HG03558 (cell line): Measurements from ENCODE around the gene USP53.
A peak's percentile ranks its signal among the peaks of the same experiment; 100 is the strongest.
"Not testable (repeated sequence)": the region's sequence is repeated elsewhere in the genome, so short reads cannot be mapped to it uniquely, and the experiment has no call there.

Experiments used
- ATAC-seq: cut with Tn5 transposase; IDR thresholded peaks from one replicate; pipeline ENCODE4 v1.9.1; 2021; ENCODE audit warnings: moderate number of reproducible peaks; ENCODE audit not compliant: unreplicated experiment; ENCODE audit errors: extremely low read depth

The USP53 gene

DNA sequence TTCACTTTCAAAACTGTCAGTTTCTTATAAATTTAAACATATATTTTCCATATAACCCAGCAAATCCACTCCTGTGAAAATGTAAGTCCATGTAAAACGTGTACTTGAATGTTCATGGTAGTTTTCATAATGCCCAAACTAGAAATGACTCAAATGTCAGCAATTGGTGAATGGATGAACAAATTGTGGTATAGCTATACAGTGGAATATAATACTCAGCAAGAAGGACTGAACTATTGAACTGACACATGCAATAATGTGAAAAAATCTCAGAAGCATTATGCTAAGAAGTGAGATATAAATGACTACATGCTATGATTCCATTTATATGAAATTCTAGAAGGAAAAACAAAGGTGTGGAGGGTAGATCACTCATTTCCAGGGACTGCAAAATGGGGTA lies 52.2 kb downstream of the USP53 start:
- ATAC-seq, result no peak

DNA sequence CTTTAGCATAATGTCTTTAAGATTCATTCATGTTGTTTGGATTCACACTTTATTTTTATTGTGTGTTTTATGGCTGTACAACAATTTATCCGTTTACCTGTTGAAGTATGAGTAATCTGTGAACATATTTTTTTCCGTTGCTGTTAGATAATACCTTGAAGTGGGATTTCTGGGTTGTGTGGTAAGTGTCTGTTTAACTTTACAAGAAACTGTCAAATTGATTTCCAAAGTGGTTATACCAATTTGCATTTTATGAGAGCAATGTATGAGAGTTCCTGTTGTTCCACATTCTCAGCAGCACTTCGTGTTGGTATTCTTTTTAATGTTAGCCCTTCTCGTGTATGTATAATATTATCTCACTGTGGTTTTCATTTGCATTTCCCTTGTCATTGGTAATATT lies 53.6 kb downstream of the USP53 start:
- ATAC-seq, result no peak

DNA sequence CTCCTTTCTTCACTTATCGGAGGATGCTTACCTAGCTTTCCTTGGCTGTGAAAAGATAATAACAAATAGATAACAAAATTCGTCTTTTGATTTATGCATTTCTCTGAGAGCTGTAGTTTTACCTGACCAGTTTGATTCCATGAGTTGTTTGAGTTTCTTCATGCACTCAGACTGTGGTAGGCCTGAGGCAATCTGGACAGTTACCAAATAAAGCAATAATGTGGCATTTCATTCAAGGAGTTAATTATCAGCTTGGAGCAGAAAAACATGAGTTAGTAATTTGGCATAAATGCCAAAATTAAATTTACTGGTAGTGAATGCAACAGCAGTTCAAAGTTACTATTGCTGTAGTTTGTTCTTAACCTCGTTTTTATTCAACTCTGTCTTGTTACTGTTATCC lies 56.0 kb downstream of the USP53 start:
- ATAC-seq, result no peak

DNA sequence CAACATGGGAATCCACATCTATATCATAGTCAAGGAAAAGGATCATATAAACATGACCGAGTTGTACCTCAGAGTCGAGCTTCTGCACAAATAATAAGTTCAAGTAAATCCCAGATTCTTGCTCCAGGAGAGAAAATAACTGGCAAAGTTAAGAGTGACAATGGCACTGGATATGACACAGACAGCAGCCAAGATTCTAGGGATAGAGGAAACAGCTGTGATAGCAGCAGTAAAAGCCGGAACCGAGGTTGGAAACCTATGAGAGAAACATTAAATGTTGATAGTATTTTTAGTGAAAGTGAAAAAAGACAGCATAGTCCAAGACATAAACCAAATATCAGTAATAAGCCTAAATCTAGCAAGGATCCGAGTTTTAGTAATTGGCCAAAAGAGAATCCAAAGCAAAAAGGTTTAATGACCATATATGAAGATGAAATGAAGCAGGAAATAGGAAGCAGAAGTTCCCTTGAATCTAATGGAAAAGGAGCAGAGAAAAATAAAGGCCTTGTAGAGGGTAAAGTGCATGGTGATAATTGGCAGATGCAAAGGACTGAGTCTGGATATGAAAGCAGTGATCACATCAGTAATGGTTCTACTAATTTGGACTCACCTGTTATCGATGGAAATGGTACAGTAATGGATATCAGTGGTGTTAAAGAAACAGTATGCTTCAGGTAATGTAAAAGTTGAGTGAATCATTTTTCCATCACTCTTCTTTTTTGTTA lies 59.0 kb downstream of the USP53 start:
- ATAC-seq, result no peak

DNA sequence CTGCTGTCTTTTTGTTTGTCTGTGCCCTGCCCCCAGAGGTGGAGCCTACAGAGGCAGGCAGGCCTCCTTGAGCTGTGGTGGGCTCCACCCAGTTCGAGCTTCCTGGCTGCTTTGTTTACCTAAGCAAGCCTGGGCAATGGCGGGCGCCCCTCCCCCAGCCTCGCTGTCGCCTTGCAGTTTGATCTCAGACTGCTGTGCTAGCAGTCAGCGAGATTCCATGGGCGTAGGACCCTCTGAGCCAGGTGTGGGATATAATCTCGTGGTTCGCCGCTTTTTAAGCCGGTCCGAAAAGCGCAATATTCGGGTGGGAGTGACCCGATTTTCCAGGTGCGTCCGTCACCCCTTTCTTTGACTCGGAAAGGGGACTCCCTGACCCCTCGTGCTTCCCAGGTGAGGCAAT lies 67.0 kb downstream of the USP53 start:
- not testable (repeated sequence) for ATAC-seq

DNA sequence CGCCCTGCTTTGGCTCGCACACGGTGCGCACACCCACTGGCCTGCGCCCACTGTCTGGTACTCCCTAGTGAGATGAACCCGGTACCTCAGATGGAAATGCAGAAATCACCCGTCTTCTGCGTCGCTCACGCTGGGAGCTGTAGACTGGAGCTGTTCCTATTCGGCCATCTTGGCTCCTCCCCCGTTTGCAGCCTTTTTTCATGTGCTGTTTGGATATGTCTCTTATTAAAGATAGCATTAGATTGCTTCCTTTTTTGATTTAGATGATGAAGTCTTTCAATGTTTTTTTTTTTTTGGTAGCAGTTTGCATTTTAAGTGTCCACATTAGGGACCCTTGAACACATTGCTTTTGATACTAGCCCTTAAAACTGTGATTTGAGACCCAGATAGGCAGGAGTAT lies 67.4 kb downstream of the USP53 start:
- ATAC-seq, result not testable (repeated sequence)

DNA sequence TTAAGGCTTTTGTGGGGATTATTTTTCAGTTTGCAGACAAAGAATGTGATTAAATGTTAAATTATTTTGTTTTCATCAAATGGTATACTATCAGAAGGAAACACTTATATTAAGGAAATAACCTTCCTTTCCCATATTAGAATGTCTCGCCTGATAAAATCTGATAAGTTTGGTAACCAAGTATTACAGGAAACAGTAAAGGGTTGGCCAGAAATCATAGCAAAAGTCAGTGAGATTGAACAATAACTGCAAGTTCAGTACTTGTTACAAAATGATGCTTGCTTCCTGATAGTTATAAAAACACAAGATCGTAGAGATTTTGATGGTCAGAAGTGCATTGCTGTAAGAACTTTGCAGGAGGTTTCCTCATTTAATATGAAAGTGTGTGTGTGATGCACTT lies 68.9 kb downstream of the USP53 start:
- ATAC-seq, result no peak

DNA sequence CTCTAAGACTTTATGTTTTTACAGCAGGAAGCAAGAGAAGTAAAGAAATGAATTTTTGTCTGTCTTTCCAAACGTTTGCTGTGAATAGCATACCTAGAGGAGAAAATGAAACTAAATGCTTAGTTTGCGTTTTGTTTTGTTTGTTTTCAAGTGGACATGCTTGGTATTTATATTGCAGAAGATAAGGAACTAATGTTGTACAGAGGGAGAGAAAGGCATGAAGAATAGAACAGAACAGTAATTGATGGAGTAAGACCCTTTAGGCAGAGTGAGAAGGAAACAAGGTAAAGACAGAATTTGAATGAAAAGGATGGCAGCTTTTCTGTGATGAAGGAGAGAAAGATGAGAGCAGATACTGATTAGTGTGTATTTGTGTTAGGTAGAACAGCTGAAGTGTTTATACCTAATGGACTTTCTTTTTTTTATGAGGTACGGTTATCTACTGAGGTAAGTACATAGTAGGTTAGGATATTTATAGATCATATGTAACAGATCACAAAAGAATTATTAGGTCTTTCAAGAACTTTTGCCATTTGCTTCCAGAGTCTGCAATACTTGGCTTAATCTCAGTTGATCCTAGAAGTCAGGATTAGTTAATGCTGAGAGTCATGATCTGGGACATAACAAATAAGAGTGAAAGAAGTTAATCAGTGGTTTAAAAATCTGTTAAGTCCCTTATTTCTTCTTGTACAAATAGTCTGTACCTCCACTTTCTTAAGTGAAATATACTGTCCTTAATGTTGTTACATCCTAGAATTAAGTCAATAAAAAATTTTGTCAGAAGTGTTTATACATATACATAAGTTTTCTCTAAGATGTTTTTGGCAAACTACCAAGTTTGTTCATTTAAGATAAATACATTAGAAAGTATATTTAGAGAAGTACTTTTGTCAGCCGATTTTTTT lies 72.6 kb downstream of the USP53 start:
- peak; percentile 54 for ATAC-seq

DNA sequence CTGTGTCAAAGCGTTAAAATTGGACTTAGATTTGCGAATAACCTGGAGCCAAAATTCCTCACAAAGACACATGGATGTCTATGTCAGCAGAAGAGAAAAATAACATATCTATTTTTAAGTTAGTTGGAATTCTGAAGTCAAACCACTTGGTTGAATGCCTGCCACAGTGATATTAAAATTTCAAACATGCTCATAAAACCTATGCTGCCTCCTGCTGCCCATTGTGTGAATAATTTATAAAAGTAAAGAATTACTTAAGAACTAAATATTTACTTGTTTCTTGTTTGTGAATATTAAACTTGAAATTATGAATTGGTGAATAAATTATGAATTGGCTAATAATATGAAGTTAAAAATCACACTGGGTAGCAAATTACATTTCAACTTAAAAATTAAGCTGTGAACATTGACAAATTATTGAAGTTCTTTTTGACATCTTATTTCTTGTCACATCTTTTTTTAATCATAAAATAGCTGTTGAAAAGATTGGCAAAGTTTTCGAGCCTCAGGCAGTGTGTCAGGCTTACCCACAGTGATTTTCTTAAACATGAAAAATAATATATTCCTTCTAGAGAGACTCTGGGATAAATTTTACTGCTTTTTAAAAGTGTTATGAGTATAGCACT lies 74.0 kb downstream of the USP53 start:
- no peak for ATAC-seq

DNA sequence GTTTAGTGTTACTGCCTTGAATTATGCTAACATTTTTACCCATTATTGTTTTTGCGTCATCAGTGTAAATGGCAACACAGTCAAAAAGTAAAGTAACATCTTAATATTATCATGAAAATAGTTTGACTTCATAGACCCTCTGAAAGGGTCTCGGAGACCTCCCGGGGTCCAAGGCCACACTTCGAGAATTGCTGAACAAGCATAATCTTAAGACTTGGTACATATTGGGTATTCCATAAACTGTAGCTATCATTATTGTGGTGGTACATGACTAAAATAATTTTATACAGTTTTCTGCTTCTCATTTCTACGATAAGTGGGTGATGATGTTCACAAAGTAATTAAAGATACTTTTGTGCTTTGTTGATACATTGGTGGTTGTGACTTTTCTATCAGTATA lies 76.8 kb downstream of the USP53 start:
- ATAC-seq, result no peak

DNA sequence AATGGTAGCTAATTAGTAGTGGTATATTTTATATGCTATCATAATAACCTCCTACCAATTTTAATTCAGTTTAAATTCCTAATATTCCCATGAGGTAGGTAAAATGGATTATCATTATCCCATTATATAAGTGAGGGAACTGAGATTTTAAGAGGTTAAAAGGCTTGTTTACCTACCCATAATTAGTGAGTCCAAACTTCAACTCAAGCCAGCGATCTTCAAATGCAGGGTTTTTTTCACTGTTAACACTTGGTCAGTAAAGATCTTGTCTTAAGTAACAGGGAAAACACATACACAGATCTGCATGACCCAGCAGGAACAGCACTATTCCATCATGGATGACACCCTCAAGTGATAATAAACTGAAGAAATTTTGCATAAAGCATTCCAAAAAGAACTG lies 78.1 kb downstream of the USP53 start:
- no peak for ATAC-seq

DNA sequence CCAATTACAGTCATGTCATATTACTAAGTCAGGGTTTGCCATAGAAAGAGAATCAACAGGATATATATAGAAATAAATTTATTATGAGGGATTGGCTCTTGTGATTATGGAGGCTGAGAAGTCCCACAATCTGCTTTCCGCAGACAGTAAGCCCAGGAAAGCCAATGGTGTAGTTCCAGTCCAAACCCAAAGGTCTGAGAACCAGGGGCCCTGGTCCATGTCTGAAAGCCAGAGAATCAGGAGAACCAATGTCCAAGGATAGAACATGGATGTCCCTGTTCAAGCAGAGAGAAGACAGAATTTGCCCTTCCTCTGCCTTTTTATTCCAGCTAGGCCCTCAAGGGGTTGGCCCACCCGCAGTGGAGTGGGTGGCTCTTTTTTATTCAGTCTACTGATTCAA lies 83.8 kb downstream of the USP53 start:
- ATAC-seq, result no peak

DNA sequence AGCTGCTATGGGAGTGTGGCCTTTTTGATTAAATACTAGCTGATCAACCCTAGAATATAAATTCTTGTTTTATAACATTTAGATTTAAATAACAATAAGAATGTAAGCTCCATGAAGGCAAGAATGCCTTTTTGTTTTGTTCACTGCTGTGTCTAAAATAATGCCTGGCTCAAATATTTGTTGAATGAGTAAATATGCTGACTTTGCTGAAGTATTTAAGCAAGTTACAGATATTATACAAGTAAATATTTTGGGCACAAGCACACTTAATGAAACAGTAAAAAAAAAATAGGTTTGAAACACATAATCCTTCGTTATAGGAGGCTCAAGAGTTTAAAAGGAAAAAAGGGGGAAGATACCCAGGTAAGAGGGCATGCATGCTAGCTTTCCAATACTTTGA lies 85.3 kb downstream of the USP53 start:
- no peak for ATAC-seq

DNA sequence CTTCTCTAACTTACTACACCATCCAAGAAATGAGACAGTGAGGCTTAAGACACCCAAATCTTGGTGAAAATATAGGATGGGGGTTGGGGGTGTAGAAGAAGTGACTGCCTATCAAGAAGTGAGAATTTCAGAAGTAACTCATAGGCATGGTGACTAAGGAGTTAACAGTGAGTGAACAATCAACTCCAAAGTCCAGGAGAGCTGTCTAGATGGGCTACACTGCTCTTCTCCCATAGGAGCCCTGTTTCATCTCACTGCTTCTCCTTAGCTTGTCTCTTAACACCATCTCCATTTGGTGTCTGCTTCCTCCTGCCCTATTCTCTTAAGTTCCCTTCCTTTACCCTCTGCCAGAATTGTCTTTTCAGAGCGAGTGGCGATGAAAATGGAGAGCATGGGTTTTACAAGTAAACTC lies 86.8 kb downstream of the USP53 start:
- ATAC-seq, result no peak

DNA sequence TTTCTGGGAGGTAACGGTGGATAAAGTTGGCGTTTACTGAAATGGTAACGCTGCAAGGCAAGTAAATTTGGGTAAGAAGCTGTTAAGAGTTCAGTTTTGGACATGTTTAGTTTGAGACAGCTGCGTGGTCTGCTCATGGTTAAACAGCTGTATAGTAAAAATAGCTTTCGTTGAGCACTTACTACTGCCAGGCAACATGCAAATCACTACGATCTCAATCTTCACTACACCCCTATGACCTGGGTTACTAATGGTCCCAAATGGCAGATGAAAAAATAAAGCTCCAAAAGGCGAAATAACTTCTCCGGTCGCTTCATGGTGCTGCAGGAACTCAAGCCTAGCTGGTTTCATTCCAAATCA lies 87.2 kb downstream of the USP53 start:
- ATAC-seq, result peak; percentile 46

DNA sequence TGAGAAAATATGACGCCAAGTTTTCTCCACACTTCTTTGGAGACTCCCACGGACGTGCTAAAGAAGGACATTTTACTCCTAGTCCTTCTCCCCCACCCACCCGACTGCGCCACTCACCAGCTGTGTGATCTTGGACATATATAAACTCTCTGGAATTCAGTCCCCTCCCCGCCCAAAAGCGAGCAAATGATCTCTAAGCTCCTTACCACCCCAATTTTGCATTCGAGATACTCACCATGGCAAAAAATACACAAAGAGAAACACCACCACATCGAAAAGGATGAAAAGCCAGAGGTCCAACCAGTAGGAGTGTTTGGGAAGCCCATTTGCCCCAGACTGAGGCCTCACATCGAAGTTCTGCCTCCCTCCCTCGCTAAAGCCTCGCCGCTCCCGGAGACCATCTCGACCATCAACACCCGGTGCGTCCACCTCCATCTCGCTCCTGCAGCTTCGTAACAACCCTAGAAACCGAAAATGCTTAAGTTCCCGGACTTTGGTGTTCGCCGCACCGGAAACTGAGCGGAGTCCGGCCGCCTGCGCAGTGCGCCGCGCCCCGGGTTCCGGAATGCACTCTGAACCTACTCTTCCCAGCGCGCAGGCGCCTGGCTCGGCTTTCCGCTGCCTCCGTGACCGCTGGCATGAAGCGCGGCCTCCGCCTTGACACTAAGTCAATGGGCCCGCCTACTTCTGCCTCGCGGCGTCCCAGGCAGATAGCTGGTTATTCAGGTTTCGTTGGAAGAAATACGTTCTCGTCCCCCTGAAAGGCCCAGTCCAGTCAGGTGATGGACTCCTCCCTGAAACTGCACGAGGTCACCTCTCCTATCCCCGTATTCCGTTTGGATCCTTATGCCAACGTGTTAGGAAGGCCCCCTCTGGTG lies 87.8 kb downstream of the USP53 start:
- peak; percentile 98 for ATAC-seq

DNA sequence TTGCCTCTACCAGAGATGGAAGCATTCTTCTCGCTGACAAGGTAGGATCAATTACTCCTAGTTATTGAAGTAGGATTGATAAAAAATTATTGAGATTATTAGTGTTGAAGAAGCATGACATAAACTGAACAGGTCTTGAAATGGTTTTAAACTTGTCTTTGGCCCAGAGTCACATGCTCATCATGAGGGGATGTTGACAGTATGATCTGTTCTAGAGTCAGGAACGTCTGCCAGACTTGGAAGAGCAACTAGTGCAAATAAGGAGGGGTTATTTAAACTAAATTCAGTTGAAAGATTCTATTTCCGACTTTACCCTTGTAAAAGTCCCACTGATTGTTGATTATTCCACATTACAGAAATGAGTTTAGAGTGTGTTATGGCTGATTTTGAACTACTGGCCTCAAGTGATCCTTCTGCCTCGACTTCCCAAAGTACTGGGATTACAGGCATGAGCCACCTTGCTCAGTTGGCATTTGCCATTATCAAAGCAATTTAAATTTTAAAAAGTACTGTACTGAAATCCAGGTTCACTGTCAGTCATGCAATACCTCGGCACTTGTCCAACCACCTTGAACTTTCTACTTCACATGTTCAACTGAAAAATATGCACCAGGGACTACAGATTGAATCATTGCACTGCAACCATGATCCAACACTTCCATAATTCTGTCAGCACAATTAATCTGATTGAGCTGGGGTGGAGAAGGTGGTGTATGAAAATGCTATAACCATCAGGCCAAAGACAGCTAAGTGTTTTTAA lies 89.7 kb downstream of the USP53 start:
- ATAC-seq, result no peak

DNA sequence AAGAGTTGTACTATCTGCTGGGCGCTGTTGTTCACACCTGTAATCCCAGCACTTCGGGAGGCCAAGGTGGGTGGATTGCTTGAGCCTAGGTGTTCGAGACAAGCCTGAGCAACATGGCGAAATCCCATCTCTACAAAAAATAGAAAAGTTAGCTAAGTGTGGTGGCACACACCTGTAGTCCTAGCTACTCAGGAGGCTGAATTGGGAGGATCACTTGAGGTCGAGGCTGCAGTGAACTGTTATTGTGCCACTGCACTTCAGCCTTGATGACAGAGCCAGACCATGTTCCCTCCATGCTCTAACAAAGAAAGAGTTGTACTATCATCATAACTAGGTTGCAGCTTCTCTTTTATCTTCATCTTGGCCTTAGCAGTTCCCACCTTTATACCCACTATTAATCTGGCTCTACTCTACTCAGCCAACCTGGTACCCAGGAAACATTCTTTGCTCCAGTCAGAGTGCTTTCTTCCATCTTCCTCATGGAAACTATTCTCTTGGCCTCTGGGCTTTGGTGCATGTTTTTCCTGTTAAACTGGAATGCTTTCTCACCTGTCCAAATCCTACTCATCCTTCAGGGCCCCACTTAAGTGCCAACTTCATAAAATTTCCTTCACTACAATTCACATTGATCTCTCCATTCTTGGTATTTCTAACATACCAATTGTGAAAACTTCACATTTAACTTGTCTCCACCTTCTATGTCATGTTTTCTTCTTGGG lies 91.2 kb downstream of the USP53 start:
- ATAC-seq, result no peak

DNA sequence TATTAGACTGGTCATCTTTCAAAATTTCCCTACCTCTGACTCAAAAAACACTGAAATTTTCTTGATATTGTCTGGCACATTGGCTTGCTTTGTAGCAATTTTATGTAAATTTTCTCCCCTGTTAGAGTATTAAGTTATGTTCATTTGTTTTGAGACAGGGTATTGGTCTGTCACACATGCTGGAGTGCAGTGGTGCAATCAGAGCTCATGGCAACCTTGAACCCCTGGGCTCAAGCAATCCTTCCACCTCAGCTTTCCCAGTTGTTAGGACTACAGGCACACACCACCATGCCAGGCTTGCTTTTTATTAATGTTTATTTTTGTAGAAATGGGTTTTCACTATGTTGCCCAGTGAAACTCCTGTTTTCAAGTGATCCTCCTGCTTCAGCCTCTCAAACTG lies 91.9 kb downstream of the USP53 start:
- ATAC-seq, result no peak
